ENCODE data around the gene PSMB2. TPM values are rescaled to one million over a fixed set of nuclear protein-coding genes. Genes with fewer than 3 reads are reported as not detected.

Gene PSMB2
- polyA plus RNA-seq, 1 experiment, result 82.3 TPM

- TF ChIP-seq CTCF (IDR thresholded peaks at IDR 0.05; ENCODE audit: insufficient read depth, low read depth, low read length), result no peak
- CTCF ChIA-PET, result no interaction called here
- no peak for DNase-seq (ENCODE audit: low read depth)
- Histone ChIP-seq H3K4me3 (ENCODE audit: low read depth, low read length) (no peak overlapping the region), H3K36me3 (ENCODE audit: control insufficient read depth, insufficient read depth, low read length) (no peaks in the 10 kb centered on the region; the same call in 1 of the 2 replicates), H3K27me3 (ENCODE audit: control insufficient read depth, insufficient read depth, low read length) (no peaks in the 10 kb centered on the region)
- POLR2A ChIA-PET, result no interaction called here
These were observed 50.1 kb downstream of the PSMB2 start for GRCh38 chr1:35591211-35591610.

GRCh38 chr1:35590476-35591040, 50.8 kb downstream of the PSMB2 start:
- ChIA-PET CTCF (interaction anchor here (1.2 kb wide), 1 partner anchor 15 kb away, joined by 3 read pairs; no protein-coding TSS in a partner anchor), POLR2A (no interaction called here)
- no peak for TF ChIP-seq CTCF (IDR thresholded peaks at IDR 0.05; ENCODE audit: insufficient read depth, low read depth, low read length)
- no peak for DNase-seq (ENCODE audit: low read depth)
- no peaks in the 10 kb centered on the region for H3K27me3 ChIP-seq (ENCODE audit: control insufficient read depth, insufficient read depth, low read length)
- H3K4me3 ChIP-seq (ENCODE audit: low read depth, low read length), result no peak overlapping the region
- H3K36me3 ChIP-seq (ENCODE audit: control insufficient read depth, insufficient read depth, low read length), result no peaks in the 10 kb centered on the region; the same call in 1 of the 2 replicates

- DNase-seq (ENCODE audit: low read depth), result no peak
- CTCF ChIA-PET, result interaction anchor here (0.9 to 1.2 kb wide), 3 partner anchors 16 to 137 kb away, joined by 3 read pairs; no protein-coding TSS in a partner anchor
- H3K27me3 ChIP-seq (ENCODE audit: control insufficient read depth, insufficient read depth, low read length), result no peaks in the 10 kb centered on the region
- TF ChIP-seq CTCF (IDR thresholded peaks at IDR 0.05; ENCODE audit: insufficient read depth, low read depth, low read length), result no peak
- H3K36me3 ChIP-seq (ENCODE audit: control insufficient read depth, insufficient read depth, low read length), result no peaks in the 10 kb centered on the region; the same call in 1 of the 2 replicates
- no peak overlapping the region for H3K4me3 ChIP-seq (ENCODE audit: low read depth, low read length)
- POLR2A ChIA-PET, result no interaction called here
These were observed 51.6 kb downstream of the PSMB2 start for GRCh38 chr1:35589516-35590427.

GRCh38 chr1:35588197-35588910, 53.0 kb downstream of the PSMB2 start:
- no peak for TF ChIP-seq CTCF (IDR thresholded peaks at IDR 0.05; ENCODE audit: insufficient read depth, low read depth, low read length)
- H3K27me3 ChIP-seq (ENCODE audit: control insufficient read depth, insufficient read depth, low read length), result no peaks in the 10 kb centered on the region
- CTCF ChIA-PET, result interaction anchor here (0.9 to 1.2 kb wide), 2 partner anchors 18 to 138 kb away, joined by 3 read pairs; no protein-coding TSS in a partner anchor
- H3K36me3 ChIP-seq (ENCODE audit: control insufficient read depth, insufficient read depth, low read length), result no peaks in the 10 kb centered on the region; the same call in 1 of the 2 replicates
- no peak for DNase-seq (ENCODE audit: low read depth)
- H3K4me3 ChIP-seq (ENCODE audit: low read depth, low read length), result no peak overlapping the region
- POLR2A ChIA-PET, result no interaction called here

GRCh38 chr1:35587736-35588135, 53.6 kb downstream of the PSMB2 start:
- TF ChIP-seq CTCF (IDR thresholded peaks at IDR 0.05; ENCODE audit: insufficient read depth, low read depth, low read length), result no peak
- Histone ChIP-seq H3K36me3 (ENCODE audit: control insufficient read depth, insufficient read depth, low read length) (no peaks in the 10 kb centered on the region; the same call in 1 of the 2 replicates), H3K27me3 (ENCODE audit: control insufficient read depth, insufficient read depth, low read length) (no peaks in the 10 kb centered on the region), H3K4me3 (ENCODE audit: low read depth, low read length) (no peak overlapping the region)
- ChIA-PET CTCF (no interaction called here), POLR2A (no interaction called here)
- no peak for DNase-seq (ENCODE audit: low read depth)

All from BJ (cell line).